Stimulated activated CD8-positive, alpha-beta memory T cell treated with anti-CD3 and anti-CD28 coated beads, Interleukin-7, amount 100 ng/mL, for 24 hours (primary cell): ENCODE measurements around the gene SBF2.

Experiments used
- DNase-seq: peaks from one replicate; pipeline ENCODE4 v3.0.0-alpha.2; 2020; ENCODE audit warnings: low read depth

SBF2 gene

GRCh38 chr11:9773524-9773923 is 520.5 kb downstream of the SBF2 start:
- DNase-seq, result no peak

- DNase-seq, result no peak
These were observed 521.8 kb downstream of the SBF2 start for GRCh38 chr11:9772218-9772617.

- no peak for DNase-seq
These were observed 522.9 kb downstream of the SBF2 start for GRCh38 chr11:9771071-9771511.

GRCh38 chr11:9769621-9770020 is 524.4 kb downstream of the SBF2 start:
- no peak for DNase-seq

GRCh38 chr11:9765320-9766101 is 528.5 kb downstream of the SBF2 start:
- no peak for DNase-seq

GRCh38 chr11:9763301-9763700 is 530.7 kb downstream of the SBF2 start:
- no peak for DNase-seq

- DNase-seq, result no peak
These were observed 531.5 kb downstream of the SBF2 start for GRCh38 chr11:9762531-9762930.

DNA sequence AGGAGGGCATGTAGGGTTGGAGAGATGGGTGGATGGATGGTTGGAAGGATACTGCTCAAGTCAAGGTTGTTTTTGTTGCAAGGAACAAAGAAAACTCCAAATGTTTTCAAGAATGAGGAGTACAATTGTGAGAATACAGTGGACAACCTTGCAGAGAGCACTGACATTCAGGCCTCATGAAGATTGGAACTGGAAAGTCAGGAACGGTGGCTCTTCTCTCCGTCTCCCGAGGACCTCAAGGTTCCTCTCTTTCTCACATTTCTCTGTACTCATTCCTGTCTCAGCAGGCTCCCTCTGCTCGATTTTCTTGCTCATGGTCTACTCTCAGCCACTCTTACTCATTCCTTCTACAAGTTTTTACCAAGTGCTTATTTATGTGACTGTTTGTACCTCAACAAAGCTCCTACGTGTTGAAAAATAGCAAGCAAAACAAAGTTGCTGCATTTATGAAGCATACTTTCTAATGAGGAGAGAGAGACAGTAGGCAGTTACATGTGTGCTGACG is 532.5 kb downstream of the SBF2 start:
- DNase-seq, result no peak

DNA sequence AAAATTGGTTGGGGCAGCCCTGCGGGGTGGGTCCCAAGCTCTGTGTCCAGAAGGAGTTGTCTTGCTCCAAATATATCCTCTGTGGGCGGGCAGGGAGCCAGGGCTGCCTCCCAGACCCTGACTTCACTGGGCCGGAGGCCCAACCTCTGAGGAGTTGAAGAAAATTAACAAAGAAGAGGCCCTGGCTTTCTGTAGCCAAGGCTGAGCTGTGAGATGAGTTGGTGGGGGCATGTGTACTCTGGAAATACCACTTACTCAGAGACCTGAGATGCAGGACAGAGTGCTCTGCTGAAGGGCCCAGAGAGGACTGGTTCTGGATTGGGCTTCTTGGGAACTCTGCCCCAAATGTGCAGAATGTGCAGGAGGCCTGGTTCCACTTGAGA is 533.8 kb downstream of the SBF2 start:
- DNase-seq, result no peak

DNA sequence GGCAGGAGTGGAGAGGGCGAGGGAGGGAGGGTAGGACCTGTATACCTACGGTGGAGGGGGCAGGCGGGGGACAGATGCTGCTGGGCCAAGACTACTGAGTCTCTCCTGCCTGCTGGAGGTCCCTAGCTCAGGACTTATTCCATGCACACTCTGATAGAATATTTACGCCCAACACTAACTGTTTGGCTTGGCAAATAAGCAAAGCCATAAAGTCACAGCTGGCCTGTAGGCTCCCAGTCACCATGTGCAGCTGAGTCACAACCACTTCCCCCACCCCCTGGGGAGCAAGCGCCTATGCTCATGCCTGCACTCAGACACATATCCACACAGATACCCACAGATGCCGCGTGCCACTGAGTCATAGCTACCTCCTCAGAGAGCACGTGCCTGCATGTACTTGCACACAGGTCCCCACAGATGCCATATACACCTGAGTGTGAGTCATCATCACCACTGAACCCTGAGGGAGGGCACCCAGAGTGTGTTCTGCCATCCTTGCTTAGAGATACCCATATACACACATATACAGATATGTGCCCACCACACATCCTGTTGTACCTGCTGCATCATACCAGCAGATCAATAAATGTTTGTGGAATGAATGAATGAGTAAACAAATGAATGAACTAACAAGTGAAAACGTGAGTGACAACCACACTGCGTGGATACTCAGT is 534.4 kb downstream of the SBF2 start:
- peak; percentile 86 for DNase-seq

GRCh38 chr11:9758637-9759518 is 535.1 kb downstream of the SBF2 start:
- DNase-seq, result no peak

GRCh38 chr11:9757809-9758636 is 536.0 kb downstream of the SBF2 start:
- DNase-seq, result peak; percentile 85

DNA sequence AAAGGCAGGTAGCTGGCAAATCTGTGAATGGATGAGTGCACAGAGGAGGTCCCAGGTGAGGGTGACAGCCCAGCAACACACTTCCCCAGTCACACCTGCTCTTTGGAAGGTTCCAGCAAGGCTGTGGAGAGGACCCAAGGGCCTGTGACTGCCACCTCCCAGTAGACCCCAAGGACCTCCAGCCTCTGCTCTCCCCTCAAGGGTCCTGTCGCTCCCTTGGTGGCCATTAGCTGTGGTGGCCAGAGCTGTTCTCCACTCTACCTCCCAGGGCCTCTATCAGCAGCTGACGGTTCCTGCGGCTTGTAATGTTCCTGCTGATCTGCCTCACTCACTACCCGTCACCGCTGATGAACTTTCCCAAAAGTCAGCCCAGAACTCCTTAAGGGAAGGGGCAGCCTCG is 537.1 kb downstream of the SBF2 start:
- no peak for DNase-seq

GRCh38 chr11:9756461-9756860 is 537.6 kb downstream of the SBF2 start:
- no peak for DNase-seq

GRCh38 chr11:9755561-9756185 is 538.3 kb downstream of the SBF2 start:
- no peak for DNase-seq

DNA sequence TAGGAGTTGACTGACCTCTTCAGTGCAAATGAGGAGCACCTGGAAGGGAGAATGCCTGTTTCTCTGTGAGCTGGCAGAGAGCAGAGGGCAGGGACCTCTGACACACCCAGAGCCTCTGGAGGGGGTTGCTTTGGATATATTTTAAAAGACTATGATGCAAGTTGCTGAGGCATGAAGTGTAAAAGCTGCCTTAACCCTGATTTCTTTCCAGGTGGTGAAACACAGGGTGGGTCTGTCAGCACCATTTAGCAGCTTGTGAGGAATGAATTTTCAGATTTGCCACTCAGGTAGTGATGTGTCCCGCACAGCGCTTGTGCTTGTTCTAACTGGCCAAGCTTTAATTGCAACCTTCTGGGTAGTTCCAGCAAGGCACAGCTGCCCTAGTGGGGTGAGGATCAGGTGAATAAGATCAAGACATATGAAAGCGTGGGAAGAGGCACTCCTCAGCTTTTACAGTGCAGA is 540.0 kb downstream of the SBF2 start:
- no peak for DNase-seq

- no peak for DNase-seq
These were observed 541.0 kb downstream of the SBF2 start for GRCh38 chr11:9753021-9753420.

DNA sequence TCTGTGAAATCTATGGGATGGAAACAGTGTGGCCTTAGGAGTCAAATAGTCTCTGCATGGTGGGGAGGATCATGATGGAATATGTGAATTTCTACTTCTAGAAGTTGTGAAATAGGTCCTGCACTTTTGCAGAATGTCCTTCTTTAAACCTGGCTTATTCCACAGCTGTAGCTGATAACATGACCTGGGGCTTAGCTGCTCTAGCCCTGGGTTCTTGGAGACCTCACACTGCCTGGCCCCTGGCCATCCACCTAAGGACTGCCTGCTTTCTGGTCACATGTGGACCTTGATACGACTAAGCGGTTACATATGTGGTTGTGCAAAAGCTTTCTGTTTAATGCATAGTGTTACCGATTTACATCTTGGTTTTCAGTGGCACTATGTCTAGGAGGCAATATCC is 541.9 kb downstream of the SBF2 start:
- no peak for DNase-seq

DNA sequence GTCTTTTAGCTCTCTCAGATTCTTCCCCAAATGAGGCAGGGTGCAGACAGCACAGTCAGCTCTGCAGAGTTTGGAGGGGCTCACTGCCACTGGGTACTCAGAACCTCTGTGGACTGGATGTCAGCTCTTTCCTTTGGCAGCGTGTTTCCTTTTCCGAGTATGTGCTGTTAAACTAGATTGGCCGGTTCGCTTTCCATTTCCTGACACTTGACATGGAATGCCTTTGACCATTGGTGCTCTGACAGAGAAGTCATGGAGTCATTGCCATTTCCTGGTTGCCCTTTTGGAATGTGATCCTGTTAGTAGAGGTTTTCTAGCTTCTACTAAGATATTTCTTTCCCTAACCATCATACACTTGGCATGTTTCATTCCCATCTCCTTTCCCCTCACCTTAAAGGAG is 543.5 kb downstream of the SBF2 start:
- DNase-seq, result no peak

DNA sequence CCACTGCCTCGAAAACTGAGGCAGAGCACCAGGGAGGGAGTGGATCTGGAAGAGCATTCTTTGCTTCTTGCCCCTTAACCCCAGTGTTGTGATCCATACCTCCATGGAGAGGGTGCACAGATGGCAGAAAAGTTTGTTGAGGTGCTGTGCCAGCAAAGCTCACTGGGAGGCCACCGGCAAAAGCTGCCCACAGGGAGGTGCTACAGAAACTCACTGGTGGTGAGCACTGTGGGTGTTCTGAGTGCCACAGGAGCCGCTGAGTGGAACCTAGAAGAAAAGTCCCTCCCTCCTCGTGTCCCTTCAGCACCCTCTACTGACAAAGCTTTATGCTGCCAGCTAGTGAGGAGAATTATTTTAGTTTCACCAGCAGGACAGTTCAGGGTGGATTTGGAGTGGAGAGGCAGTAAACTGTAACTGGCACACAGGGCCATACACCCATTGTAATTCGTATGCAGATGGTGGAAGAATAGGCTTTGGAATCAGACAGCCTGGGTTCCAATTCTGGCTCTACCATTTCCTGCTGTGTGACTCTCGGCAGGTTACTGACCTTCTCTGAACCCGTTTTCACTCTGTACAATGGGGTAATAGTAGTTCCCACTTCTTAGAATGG is 545.6 kb downstream of the SBF2 start:
- no peak for DNase-seq

DNA sequence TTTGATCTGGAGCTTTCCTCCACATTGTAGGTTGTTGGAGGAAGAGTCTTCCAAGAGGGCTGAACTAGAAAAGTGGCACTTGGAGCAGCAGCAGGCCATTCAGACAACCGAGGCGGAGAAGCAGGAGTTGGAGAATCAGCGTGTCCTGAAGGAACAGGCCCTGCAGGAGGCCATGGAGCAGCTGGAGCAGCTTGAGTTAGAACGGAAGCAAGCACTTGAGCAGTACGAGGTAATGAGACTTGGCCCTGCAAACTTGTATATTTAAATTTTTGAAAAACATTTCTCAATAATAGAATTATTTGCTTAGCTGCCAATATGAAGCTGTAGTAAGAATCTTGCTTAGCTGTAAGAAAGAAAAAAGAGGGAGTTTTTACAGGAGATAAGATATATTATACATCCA is 546.2 kb downstream of the SBF2 start:
- no peak for DNase-seq
